ENCODE data around the gene PRKG1. TPM values are rescaled to one million over a fixed set of nuclear protein-coding genes. Genes with fewer than 3 reads are reported as not detected.

PRKG1 gene
- total RNA-seq, 1 experiment from 2014 or later: 10.4 TPM

GRCh38 chr10:51876503-51876902 is 802.2 kb downstream of the PRKG1 start:
- Histone ChIP-seq H2AFZ (ENCODE audit: low read length) (no peak overlapping the region), H3K27me3 (ENCODE audit: insufficient read depth, low read length) (no peaks in the 10 kb centered on the region), H3K9me3 (ENCODE audit: control insufficient read depth, low read depth, low read length) (no peaks in the 10 kb centered on the region), H3K56ac (ENCODE audit: insufficient read length, low read depth, low read length) (no peak overlapping the region), H3K9ac (ENCODE audit: extremely low read depth, insufficient read length, low read length) (no peak overlapping the region), H4K20me1 (ENCODE audit: control insufficient read depth, insufficient read depth, insufficient read length) (peaks cover 1% of the 10 kb centered on the region), H3T11ph (ENCODE audit: low read length) (no peak overlapping the region), H3K4ac (ENCODE audit: low read depth, low read length) (no peak overlapping the region), H2AK5ac (ENCODE audit: insufficient read length, low read length) (no peak overlapping the region), H2BK5ac (ENCODE audit: insufficient read length, low read length) (no peak overlapping the region), H2BK15ac (ENCODE audit: low read depth, low read length) (no peak overlapping the region), H2BK20ac (ENCODE audit: low read depth, low read length, poor library complexity, severe bottlenecking) (no peak overlapping the region), H2BK12ac (ENCODE audit: insufficient read length, low read depth, low read length) (no peak overlapping the region), H3K79me2 (ENCODE audit: insufficient read depth, low read length) (no peaks in the 10 kb centered on the region), H3K14ac (ENCODE audit: insufficient read depth, low read length) (no peak overlapping the region), H3K27ac (ENCODE audit: insufficient read length, low read depth, low read length) (no peak overlapping the region), H3K23me2 (ENCODE audit: insufficient read length, low read depth, low read length, poor library complexity, severe bottlenecking) (no peaks in the 10 kb centered on the region), H3K4me2 (ENCODE audit: insufficient read depth, insufficient read length, low read length) (no peak overlapping the region), H3K4me1 (ENCODE audit: insufficient read depth, low read length) (0 out of 2 replicates have a peak, but pooled peaks cover 2% of the 10 kb centered on the region), H3K79me1 (ENCODE audit: insufficient read depth, low read depth, low read length, poor library complexity, severe bottlenecking) (no peaks in the 10 kb centered on the region), H4K91ac (ENCODE audit: insufficient read length, low read depth, low read length) (no peak overlapping the region), H3K18ac (ENCODE audit: insufficient read length, low read depth, low read length) (no peak overlapping the region), H2BK120ac (ENCODE audit: low read depth, low read length, poor library complexity, severe bottlenecking) (no peak overlapping the region), H4K5ac (ENCODE audit: insufficient read length, low read depth, low read length) (no peak overlapping the region), H4K8ac (replicated peaks; ENCODE audit: insufficient read length, low read depth, low read length) (no peak overlapping the region), H3K23ac (ENCODE audit: insufficient read length, low read depth, low read length) (no peak overlapping the region)
- TF ChIP-seq CTCF (conservative IDR thresholded peaks at IDR 0.05): no peak
- Mint-ChIP-seq H3K9me3 (peaks cover 0 to 4% of the 10 kb centered on the region in 2 experiments; a peak in 1 of 5 replicates), H3K4me3 (no peak overlapping the region), H3K27me3 (ENCODE audit: low read depth) (no peaks in the 10 kb centered on the region), H3K36me3 (ENCODE audit: insufficient read depth in 1 of 3, low read depth in 3 of 3) (peaks cover 0 to 2% (median 0%) of the 10 kb centered on the region in 3 experiments; a peak in 2 of 7 replicates), H3K4me1 (peaks cover 19 to 28% of the 10 kb centered on the region in 2 experiments), H3K27ac (no peak overlapping the region; a peak in 1 of 7 replicates)
- no CpG with 5 or more reads among the region's 4 CpGs for WGBS (ENCODE audit: extremely low coverage, insufficient read length, low lambda C conversion rate)
- no peak for DNase-seq

All from H9 (cell line).